ENCODE measurements around the gene HP.

DNA sequence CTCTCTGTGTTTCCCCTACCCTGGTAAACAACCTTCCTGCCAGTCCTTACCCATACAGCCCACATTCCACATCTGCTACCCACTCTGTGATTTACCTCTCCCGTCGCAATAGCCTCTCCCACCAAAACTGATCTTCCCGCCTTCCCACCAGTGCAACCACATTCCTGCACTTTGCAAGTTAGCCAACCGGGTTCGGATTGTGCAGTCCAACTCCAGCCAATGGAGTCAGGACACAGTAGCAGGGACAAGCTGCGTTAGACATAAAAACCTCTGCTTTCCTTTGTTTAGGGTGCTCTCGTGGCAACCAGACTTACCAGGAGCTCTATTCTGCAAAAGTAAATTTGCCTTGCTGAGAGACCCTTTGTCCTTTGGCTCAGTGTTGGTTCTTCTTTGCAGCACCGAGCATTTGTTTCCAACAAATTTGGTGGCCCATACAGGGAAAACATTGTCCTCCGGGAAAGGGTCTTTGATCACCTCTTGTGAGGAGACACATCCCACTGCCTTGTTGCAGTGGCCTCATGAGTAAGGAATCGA is 10.1 kb downstream of the HP start:
- TF ChIP-seq, protein P1, sequence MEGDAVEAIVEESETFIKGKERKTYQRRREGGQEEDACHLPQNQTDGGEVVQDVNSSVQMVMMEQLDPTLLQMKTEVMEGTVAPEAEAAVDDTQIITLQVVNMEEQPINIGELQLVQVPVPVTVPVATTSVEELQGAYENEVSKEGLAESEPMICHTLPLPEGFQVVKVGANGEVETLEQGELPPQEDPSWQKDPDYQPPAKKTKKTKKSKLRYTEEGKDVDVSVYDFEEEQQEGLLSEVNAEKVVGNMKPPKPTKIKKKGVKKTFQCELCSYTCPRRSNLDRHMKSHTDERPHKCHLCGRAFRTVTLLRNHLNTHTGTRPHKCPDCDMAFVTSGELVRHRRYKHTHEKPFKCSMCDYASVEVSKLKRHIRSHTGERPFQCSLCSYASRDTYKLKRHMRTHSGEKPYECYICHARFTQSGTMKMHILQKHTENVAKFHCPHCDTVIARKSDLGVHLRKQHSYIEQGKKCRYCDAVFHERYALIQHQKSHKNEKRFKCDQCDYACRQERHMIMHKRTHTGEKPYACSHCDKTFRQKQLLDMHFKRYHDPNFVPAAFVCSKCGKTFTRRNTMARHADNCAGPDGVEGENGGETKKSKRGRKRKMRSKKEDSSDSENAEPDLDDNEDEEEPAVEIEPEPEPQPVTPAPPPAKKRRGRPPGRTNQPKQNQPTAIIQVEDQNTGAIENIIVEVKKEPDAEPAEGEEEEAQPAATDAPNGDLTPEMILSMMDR (IDR thresholded peaks at IDR 0.05) = no peak
- TF ChIP-seq POLR2A (IDR thresholded peaks at IDR 0.05) = no peak

All from uterus (tissue), 2 donors.